HL-60 (cell line): ENCODE results near the gene HNRNPF.

Experiments
- DNase-seq, 2 experiments: peaks; one replicate each; pipeline ENCODE4 v3.0.0-alpha.2; 2010 to 2020; ENCODE audit warnings: low read depth in 1 of 2, low spot score in 1 of 2
- H3K27ac ChIP-seq: fragments of 250-450 bp; sonication (Bioruptor Pico); replicated peaks from 2 replicates; pipeline ENCODE4 v1.5.1; 2020; ENCODE audit warnings: mild to moderate bottlenecking, moderate library complexity
- H3K27me3 ChIP-seq: fragments of 250-450 bp; sonication (Bioruptor Pico); 2 replicates; pipeline ENCODE4 v1.5.1; 2021; ENCODE audit warnings: mild to moderate bottlenecking, moderate library complexity; ENCODE audit not compliant: insufficient read depth, poor library complexity, severe bottlenecking
- H3K4me3 ChIP-seq: replicated peaks from 2 replicates; pipeline ENCODE4 v1.5.1; 2011; ENCODE audit warnings: mild to moderate bottlenecking, control low read depth, low read length; ENCODE audit not compliant: insufficient read depth
- CTCF ChIP-seq: IDR thresholded peaks from one replicate; pipeline ENCODE4 v1.5.1; 2011; ENCODE audit warnings: low read length, control low read depth, inconsistent platforms; ENCODE audit not compliant: insufficient read depth
- GABPA ChIP-seq: IDR thresholded peaks from 2 replicates; pipeline ENCODE4 v1.6.1; 2012; ENCODE audit warnings: low read depth
- POLR2AphosphoS5 ChIP-seq: IDR thresholded peaks from 2 replicates; pipeline ENCODE4 v1.6.1; 2012; ENCODE audit warnings: low read depth
- REST ChIP-seq: IDR thresholded peaks from 2 replicates; pipeline ENCODE4 v1.6.1; 2012; ENCODE audit warnings: low read depth; ENCODE audit not compliant: insufficient replicate concordance
- SPI1 ChIP-seq: IDR thresholded peaks from 2 replicates; pipeline ENCODE4 v1.6.1; 2012; ENCODE audit warnings: low read depth, mild to moderate bottlenecking, borderline replicate concordance

HNRNPF gene

GRCh38 chr10:43380610-43381222 lies 28.3 kb downstream of the HNRNPF start:
- DNase-seq, result no peak
- TF ChIP-seq CTCF, result no peak
- H3K27ac ChIP-seq, result no peak overlapping the region
- H3K27me3 ChIP-seq, result no peaks in the 10 kb centered on the region
- H3K4me3 ChIP-seq, result no peak overlapping the region

GRCh38 chr10:43377424-43377883 lies 31.5 kb downstream of the HNRNPF start:
- H3K27ac ChIP-seq, result no peak overlapping the region
- DNase-seq, result no peak

GRCh38 chr10:43376828-43377423 lies 32.1 kb downstream of the HNRNPF start:
- no peak for DNase-seq
- Histone ChIP-seq H3K4me3 (no peak overlapping the region), H3K27ac (no peak overlapping the region), H3K27me3 (no peaks in the 10 kb centered on the region)
- TF ChIP-seq POLR2AphosphoS5 (no peak), CTCF (no peak), GABPA (no peak)

More at GRCh38 chr10:43377424-43377883, 31.5 kb downstream of the HNRNPF start:
- H3K4me3 ChIP-seq, result no peak overlapping the region
- no peaks in the 10 kb centered on the region for H3K27me3 ChIP-seq
- TF ChIP-seq POLR2AphosphoS5 (no peak), SPI1 (no peak), REST (no peak), CTCF (no peak), GABPA (no peak)

GRCh38 chr10:43376046-43376635 lies 32.8 kb downstream of the HNRNPF start:
- Histone ChIP-seq H3K27me3 (no peaks in the 10 kb centered on the region), H3K27ac (no peak overlapping the region), H3K4me3 (no peak overlapping the region)
- TF ChIP-seq CTCF, result no peak
- TF ChIP-seq SPI1, result no peak
- TF ChIP-seq POLR2AphosphoS5, result no peak
- TF ChIP-seq REST, result no peak
- TF ChIP-seq GABPA, result no peak
- DNase-seq, result no peak
